SU-DHL-6 (cell line): ENCODE results near the gene SMIM43.

ENCODE experiments used
- H2AFZ ChIP-seq: fragments of 200-600 bp; sonication (generic); 2 replicates; pipeline ENCODE4 v1.6.1; 2014; ENCODE audit warnings: low read depth, mild to moderate bottlenecking, moderate library complexity, mixed read lengths, antibody characterized with exemption, low read length; ENCODE audit not compliant: severe bottlenecking
- H3F3A ChIP-seq: fragments of 200-600 bp; shearing (Covaris generic); 2 replicates; pipeline ENCODE4 v1.6.0; 2016; ENCODE audit warnings: antibody characterized with exemption, mild to moderate bottlenecking; ENCODE audit not compliant: insufficient read depth
- H3K27ac ChIP-seq: fragments of 200-600 bp; sonication (generic); 2 replicates; pipeline ENCODE4 v1.5.1; 2016; ENCODE audit warnings: low read depth, mild to moderate bottlenecking, low read length, moderate library complexity, mixed read lengths
- H3K27me3 ChIP-seq: fragments of 200-600 bp; sonication (generic), shearing (Covaris generic); 2 replicates; pipeline ENCODE4 v1.6.0; 2014; ENCODE audit warnings: mild to moderate bottlenecking, low read length
- H3K36me3 ChIP-seq: fragments of 200-600 bp; sonication (generic); 2 replicates; pipeline ENCODE4 v1.6.1; 2014; ENCODE audit warnings: mild to moderate bottlenecking, low read length, mixed read lengths
- H3K4me2 ChIP-seq: fragments of 300-600, 200-600 bp; shearing (Covaris generic), sonication (generic); 2 replicates; pipeline ENCODE4 v1.6.0; 2014; ENCODE audit warnings: low read length, low read depth, mild to moderate bottlenecking; ENCODE audit not compliant: poor library complexity, severe bottlenecking
- H3K4me3 ChIP-seq: fragments of 200-600 bp; sonication (generic); 2 replicates; pipeline ENCODE4 v1.5.1; 2014; ENCODE audit warnings: antibody characterized with exemption, low read length, mild to moderate bottlenecking, mixed read lengths; ENCODE audit not compliant: insufficient read depth, poor library complexity, severe bottlenecking
- H3K79me2 ChIP-seq: fragments of 200-600 bp; sonication (generic); 2 replicates; pipeline ENCODE4 v1.6.1; 2014; ENCODE audit warnings: mild to moderate bottlenecking, low read length, moderate library complexity; ENCODE audit not compliant: insufficient read depth
- H3K9ac ChIP-seq: fragments of 200-600 bp; sonication (generic); 2 replicates; pipeline ENCODE4 v1.7.0; 2014; ENCODE audit warnings: mild to moderate bottlenecking, low read length
- H3K9me2 ChIP-seq: fragments of 200-600 bp; sonication (generic); replicated peaks from 2 replicates; pipeline ENCODE4 v1.6.1; 2014; ENCODE audit warnings: low read length; ENCODE audit not compliant: insufficient read depth
- H3K9me3 ChIP-seq: fragments of 200-600 bp; sonication (generic); 2 replicates; pipeline ENCODE4 v1.6.1; 2014; ENCODE audit warnings: low read length, mixed read lengths; ENCODE audit not compliant: insufficient read depth
- H4K20me1 ChIP-seq: fragments of 200-600 bp; sonication (generic); 2 replicates; pipeline ENCODE4 v1.6.1; 2014; ENCODE audit warnings: low read depth, mild to moderate bottlenecking, antibody characterized with exemption, low read length, moderate library complexity, mixed read lengths
- CTCF ChIP-seq: fragments of 200-600 bp; sonication (generic); IDR thresholded peaks from one replicate; pipeline ENCODE4 v1.5.1; 2017; ENCODE audit warnings: antibody characterized with exemption, mild to moderate bottlenecking, low read length, moderate library complexity; ENCODE audit not compliant: insufficient read depth, poor library complexity, severe bottlenecking
- EZH2phosphoT487 ChIP-seq: fragments of 200-600 bp; sonication (generic), shearing (Covaris generic); conservative IDR thresholded peaks from 2 replicates; pipeline ENCODE4 v1.6.1; 2018; ENCODE audit warnings: mild to moderate bottlenecking, antibody characterized with exemption, low read length, moderate library complexity, mixed read lengths

The SMIM43 gene

DNA sequence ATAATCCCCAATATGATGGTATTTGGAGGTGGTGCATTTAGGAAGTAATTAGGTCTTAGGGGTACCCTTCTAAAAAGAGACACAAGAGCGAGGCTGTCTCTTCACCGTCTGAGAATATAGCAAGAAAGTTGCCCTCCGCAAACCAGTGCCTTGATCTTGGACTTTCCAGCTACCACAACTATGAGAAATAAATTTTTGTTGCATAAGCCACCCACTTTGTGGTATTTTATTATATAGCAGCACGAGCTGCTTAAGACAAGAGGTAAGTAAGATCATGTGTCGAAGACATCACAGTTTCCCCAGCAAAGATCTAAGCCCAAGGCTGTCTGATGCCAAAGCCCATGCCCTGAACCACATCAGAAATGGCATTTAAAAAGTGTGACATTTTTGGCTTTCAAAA, 26.5 kb upstream of the SMIM43 start:
- no peak overlapping the region for H3K4me2 ChIP-seq
- TF ChIP-seq CTCF (no peak), EZH2phosphoT487 (no peak)
- no peaks in the 10 kb centered on the region for H3K36me3 ChIP-seq
- no peak overlapping the region for H2AFZ ChIP-seq
- H3K9me2 ChIP-seq, result no peaks in the 10 kb centered on the region
- H3K9ac ChIP-seq, result no peak overlapping the region
- no peaks in the 10 kb centered on the region for H3F3A ChIP-seq
- no peak overlapping the region for H3K27ac ChIP-seq
- H3K4me3 ChIP-seq, result no peak overlapping the region
- H3K27me3 ChIP-seq, result no peaks in the 10 kb centered on the region
- no peaks in the 10 kb centered on the region for H4K20me1 ChIP-seq
- no peaks in the 10 kb centered on the region for H3K79me2 ChIP-seq
- H3K9me3 ChIP-seq, result no peaks in the 10 kb centered on the region

DNA sequence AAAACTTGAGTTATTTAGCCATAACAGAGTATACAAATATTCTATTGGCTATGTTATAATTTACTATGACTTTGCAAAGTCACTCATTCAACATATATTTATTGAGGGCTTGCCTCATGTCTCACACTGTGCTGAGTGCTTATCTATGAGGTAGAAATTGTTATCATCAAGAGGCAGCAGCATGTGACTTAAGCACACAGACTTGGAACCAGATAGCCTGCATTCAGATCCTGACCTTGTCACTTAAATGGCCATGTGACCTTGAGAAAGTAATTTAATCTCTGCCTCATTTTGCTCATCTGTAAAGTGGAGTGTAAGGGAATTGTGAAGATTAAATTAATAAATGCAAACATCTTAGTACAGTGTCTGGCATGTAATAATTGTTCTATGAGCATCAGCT, 26.0 kb upstream of the SMIM43 start:
- Histone ChIP-seq H3K27ac (no peak overlapping the region), H4K20me1 (no peaks in the 10 kb centered on the region), H3K36me3 (no peaks in the 10 kb centered on the region), H3K9me2 (no peaks in the 10 kb centered on the region), H3K9ac (no peak overlapping the region), H3K79me2 (no peaks in the 10 kb centered on the region), H3K4me2 (no peak overlapping the region), H2AFZ (no peak overlapping the region), H3F3A (no peaks in the 10 kb centered on the region), H3K27me3 (no peaks in the 10 kb centered on the region), H3K4me3 (no peak overlapping the region), H3K9me3 (no peaks in the 10 kb centered on the region)
- no peak for TF ChIP-seq CTCF
- no peak for TF ChIP-seq EZH2phosphoT487

GRCh38 chr4:121789960-121790829, 25.2 kb upstream of the SMIM43 start:
- TF ChIP-seq CTCF (no peak), EZH2phosphoT487 (no peak)
- Histone ChIP-seq H3F3A (no peaks in the 10 kb centered on the region), H3K27ac (no peak overlapping the region)

More at GRCh38 chr4:121789960-121790829, 25.2 kb upstream of the SMIM43 start:
- Histone ChIP-seq H3K36me3 (no peaks in the 10 kb centered on the region), H3K9ac (no peak overlapping the region), H3K4me2 (no peak overlapping the region), H3K9me2 (no peaks in the 10 kb centered on the region), H3K4me3 (no peak overlapping the region), H3K79me2 (no peaks in the 10 kb centered on the region), H4K20me1 (no peaks in the 10 kb centered on the region), H3K27me3 (no peaks in the 10 kb centered on the region), H3K9me3 (no peaks in the 10 kb centered on the region), H2AFZ (no peak overlapping the region)
